Activated CD8-positive, alpha-beta memory T cell treated with anti-CD3 and anti-CD28 coated beads, Interleukin-2, amount 10 ng/mL, durations not matched to agents 7 days and 5 days (primary cell): ENCODE measurements around the gene SLC16A2. TPM values are rescaled to one million over a fixed set of nuclear protein-coding genes. Genes with fewer than 3 reads are reported as not detected.
A peak's percentile ranks its signal among the peaks of the same experiment; 100 is the strongest.

Experiments
- ATAC-seq: fragments of 150-1000 bp; cut with Tn5 transposase; one replicate; pipeline ENCODE4 v1.10.0; 2021; ENCODE audit warnings: moderate library complexity
- CTCF ChIA-PET: fragments of 350-600 bp; sonication (Branson Sonifier 250); formaldehyde crosslinking; loops from one replicate; lab custom pipeline; 2021; ENCODE audit warnings: antibody characterized with exemption; lab: Charles Lee
- DNase-seq: peaks from one replicate; pipeline ENCODE4 v3.0.0-alpha.2; 2020
- H3K27ac Mint-ChIP-seq: one replicate; pipeline ENCODE4 v1.8.0; 2021; ENCODE audit warnings: mild to moderate bottlenecking, mixed read lengths
- H3K27me3 Mint-ChIP-seq: one replicate; pipeline ENCODE4 v1.8.0; 2021; ENCODE audit warnings: mixed read lengths
- H3K36me3 Mint-ChIP-seq: one replicate; pipeline ENCODE4 v1.8.0; 2021; ENCODE audit warnings: mild to moderate bottlenecking, mixed read lengths
- H3K4me1 Mint-ChIP-seq: one replicate; pipeline ENCODE4 v1.8.0; 2021; ENCODE audit warnings: mixed read lengths
- H3K4me3 Mint-ChIP-seq: one replicate; pipeline ENCODE4 v1.8.0; 2021; ENCODE audit warnings: mild to moderate bottlenecking, moderate library complexity, mixed read lengths
- H3K9me3 Mint-ChIP-seq: one replicate; pipeline ENCODE4 v1.8.0; 2022; ENCODE audit warnings: low read depth, mixed read lengths
- total RNA-seq, 2 experiments: library from RNA; stranded (reverse); gene quantifications; one replicate each; pipeline ENCODE4 v1.2.3, GENCODE V29; 2021

Gene SLC16A2
- total RNA-seq, 2 experiments from 2014 or later = 0.12 TPM; not detected in 1

- Mint-ChIP-seq H3K27ac (no peak overlapping the region), H3K9me3 (no peaks in the 10 kb centered on the region), H3K4me1 (no peaks in the 10 kb centered on the region), H3K4me3 (no peak overlapping the region), H3K27me3 (no peaks in the 10 kb centered on the region), H3K36me3 (no peaks in the 10 kb centered on the region)
- ATAC-seq = no peak
- CTCF ChIA-PET = interaction anchor here (1.0 kb wide), 1 partner anchor 13 kb away, joined by 3 read pairs; no protein-coding TSS in a partner anchor
- DNase-seq = no peak
These were observed 100.9 kb downstream of the SLC16A2 start for GRCh38 chrX:74521961-74522751.

GRCh38 chrX:74523224-74523623 is 101.9 kb downstream of the SLC16A2 start:
- Mint-ChIP-seq H3K4me3 (no peak overlapping the region), H3K9me3 (no peaks in the 10 kb centered on the region), H3K27me3 (no peaks in the 10 kb centered on the region), H3K4me1 (no peaks in the 10 kb centered on the region), H3K27ac (no peak overlapping the region), H3K36me3 (no peaks in the 10 kb centered on the region)
- ATAC-seq (no peak), DNase-seq (no peak)
- CTCF ChIA-PET = no interaction called here

GRCh38 chrX:74523870-74524735 is 102.8 kb downstream of the SLC16A2 start:
- Mint-ChIP-seq H3K36me3 (no peaks in the 10 kb centered on the region), H3K27ac (no peak overlapping the region), H3K9me3 (no peaks in the 10 kb centered on the region), H3K4me3 (no peak overlapping the region), H3K27me3 (no peaks in the 10 kb centered on the region), H3K4me1 (no peaks in the 10 kb centered on the region)
- ATAC-seq (no peak), DNase-seq (no peak)
- CTCF ChIA-PET = no interaction called here

- no peaks in the 10 kb centered on the region for H3K27me3 Mint-ChIP-seq
- no peaks in the 10 kb centered on the region for H3K9me3 Mint-ChIP-seq
- no peaks in the 10 kb centered on the region for H3K36me3 Mint-ChIP-seq
- H3K4me3 Mint-ChIP-seq = no peak overlapping the region
- no peaks in the 10 kb centered on the region for H3K4me1 Mint-ChIP-seq
- no peak for ATAC-seq
- no peak overlapping the region for H3K27ac Mint-ChIP-seq
- no peak for DNase-seq
- CTCF ChIA-PET = interaction anchor here (1.4 kb wide), 1 partner anchor 10 kb away, joined by 3 read pairs; no protein-coding TSS in a partner anchor
These were observed 103.8 kb downstream of the SLC16A2 start for GRCh38 chrX:74525116-74525515.

- H3K9me3 Mint-ChIP-seq = no peaks in the 10 kb centered on the region
- no peaks in the 10 kb centered on the region for H3K36me3 Mint-ChIP-seq
- no peak overlapping the region for H3K27ac Mint-ChIP-seq
- no peaks in the 10 kb centered on the region for H3K4me1 Mint-ChIP-seq
- no peaks in the 10 kb centered on the region for H3K27me3 Mint-ChIP-seq
- no peak overlapping the region for H3K4me3 Mint-ChIP-seq
- DNase-seq (no peak), ATAC-seq (no peak)
- CTCF ChIA-PET = no interaction called here
These were observed 105.5 kb downstream of the SLC16A2 start for GRCh38 chrX:74526764-74527163.

GRCh38 chrX:74527350-74527749 is 106.1 kb downstream of the SLC16A2 start:
- CTCF ChIA-PET = no interaction called here
- H3K4me1 Mint-ChIP-seq = no peaks in the 10 kb centered on the region

GRCh38 chrX:74529311-74529710 is 108.0 kb downstream of the SLC16A2 start:
- H3K9me3 Mint-ChIP-seq = no peaks in the 10 kb centered on the region
- no peak overlapping the region for H3K27ac Mint-ChIP-seq
- no peak for ATAC-seq
- H3K36me3 Mint-ChIP-seq = no peaks in the 10 kb centered on the region
- H3K27me3 Mint-ChIP-seq = no peaks in the 10 kb centered on the region
- peaks cover 3% of the 10 kb centered on the region for H3K4me1 Mint-ChIP-seq
- DNase-seq = no peak
- CTCF ChIA-PET = no interaction called here
- no peak overlapping the region for H3K4me3 Mint-ChIP-seq

More at GRCh38 chrX:74527350-74527749, 106.1 kb downstream of the SLC16A2 start:
- Mint-ChIP-seq H3K4me3 (no peak overlapping the region), H3K27ac (no peak overlapping the region), H3K9me3 (no peaks in the 10 kb centered on the region), H3K36me3 (no peaks in the 10 kb centered on the region), H3K27me3 (no peaks in the 10 kb centered on the region)
- DNase-seq (no peak), ATAC-seq (no peak)

- H3K36me3 Mint-ChIP-seq = no peaks in the 10 kb centered on the region
- DNase-seq = no peak
These were observed 109.8 kb downstream of the SLC16A2 start for GRCh38 chrX:74531081-74531480.

GRCh38 chrX:74534569-74535038 is 113.3 kb downstream of the SLC16A2 start:
- no peak overlapping the region for H3K4me3 Mint-ChIP-seq
- peak overlapping the region; percentile 84 for H3K27ac Mint-ChIP-seq
- H3K27me3 Mint-ChIP-seq = no peaks in the 10 kb centered on the region
- H3K9me3 Mint-ChIP-seq = no peaks in the 10 kb centered on the region
- CTCF ChIA-PET = interaction anchor here (0.8 to 1.3 kb wide), 4 partner anchors 9 to 154 kb away, joined by 3 to 4 read pairs (median 3); no protein-coding TSS in a partner anchor
- DNase-seq = peak; percentile 55
- peaks cover 25% of the 10 kb centered on the region for H3K4me1 Mint-ChIP-seq
- peak; percentile 54 for ATAC-seq
- H3K36me3 Mint-ChIP-seq = no peaks in the 10 kb centered on the region

More at GRCh38 chrX:74531081-74531480, 109.8 kb downstream of the SLC16A2 start:
- ATAC-seq = no peak
- H3K9me3 Mint-ChIP-seq = no peaks in the 10 kb centered on the region
- CTCF ChIA-PET = no interaction called here
- H3K4me1 Mint-ChIP-seq = peaks cover 15% of the 10 kb centered on the region
- H3K27me3 Mint-ChIP-seq = no peaks in the 10 kb centered on the region
- no peak overlapping the region for H3K4me3 Mint-ChIP-seq
- H3K27ac Mint-ChIP-seq = no peak overlapping the region

- Mint-ChIP-seq H3K9me3 (no peaks in the 10 kb centered on the region), H3K4me3 (no peak overlapping the region), H3K4me1 (peaks cover 25% of the 10 kb centered on the region), H3K27me3 (no peaks in the 10 kb centered on the region), H3K36me3 (no peaks in the 10 kb centered on the region), H3K27ac (peak overlapping the region; percentile 84)
- CTCF ChIA-PET = interaction anchor here (0.8 to 1.3 kb wide), 4 partner anchors 10 to 154 kb away, joined by 3 to 4 read pairs (median 3); no protein-coding TSS in a partner anchor
- no peak for DNase-seq
- no peak for ATAC-seq
These were observed 113.8 kb downstream of the SLC16A2 start for GRCh38 chrX:74535086-74535407.

- Mint-ChIP-seq H3K4me1 (peaks cover 25% of the 10 kb centered on the region), H3K4me3 (peak overlapping the region; percentile 72), H3K36me3 (no peaks in the 10 kb centered on the region), H3K27me3 (no peaks in the 10 kb centered on the region), H3K9me3 (no peaks in the 10 kb centered on the region), H3K27ac (peak overlapping the region; percentile 84)
- peak; percentile 58 for DNase-seq
- ATAC-seq = peak; percentile 59
- CTCF ChIA-PET = interaction anchor here (0.8 to 1.3 kb wide), 4 partner anchors 10 to 155 kb away, joined by 3 to 4 read pairs (median 3); no protein-coding TSS in a partner anchor
These were observed 114.3 kb downstream of the SLC16A2 start for GRCh38 chrX:74535408-74536151.

- ATAC-seq = peak; percentile 54
- CTCF ChIA-PET = no interaction called here
- Mint-ChIP-seq H3K36me3 (no peaks in the 10 kb centered on the region), H3K4me3 (peak overlapping the region; percentile 72), H3K9me3 (no peaks in the 10 kb centered on the region), H3K4me1 (peaks cover 27% of the 10 kb centered on the region), H3K27me3 (no peaks in the 10 kb centered on the region), H3K27ac (peak overlapping the region; percentile 84)
- peak; percentile 45 for DNase-seq
These were observed 115.0 kb downstream of the SLC16A2 start for GRCh38 chrX:74536152-74536831.
